GM23248 (cell line): ENCODE data around the gene CARMIL1. TPM values are rescaled to one million over a fixed set of nuclear protein-coding genes. Genes with fewer than 3 reads are reported as not detected.

Experiments
- DNase-seq: peaks from one replicate; pipeline ENCODE4 v3.0.0-alpha.2; 2015
- H2AFZ ChIP-seq: fragments of 200-600 bp; sonication (generic); 2 replicates; pipeline ENCODE4 v1.6.1; 2016; ENCODE audit warnings: antibody characterized with exemption
- H3F3A ChIP-seq: fragments of 200-600 bp; sonication (generic); 2 replicates; pipeline ENCODE4 v1.6.1; 2016; ENCODE audit warnings: mild to moderate bottlenecking, antibody characterized with exemption, mixed run types; ENCODE audit not compliant: insufficient read depth
- H3K27ac ChIP-seq: fragments of 200-600 bp; sonication (generic); 2 replicates; pipeline ENCODE4 v1.5.1; 2016; ENCODE audit warnings: mild to moderate bottlenecking
- H3K27me3 ChIP-seq: fragments of 200-600 bp; sonication (generic); replicated peaks from 2 replicates; pipeline ENCODE4 v1.6.1; 2016; ENCODE audit warnings: mild to moderate bottlenecking; ENCODE audit not compliant: insufficient read depth
- H3K36me3 ChIP-seq: fragments of 200-600 bp; sonication (generic); 2 replicates; pipeline ENCODE4 v1.6.1; 2016; ENCODE audit warnings: low read depth, mild to moderate bottlenecking
- H3K4me1 ChIP-seq: fragments of 200-600 bp; sonication (generic); 2 replicates; pipeline ENCODE4 v1.6.1; 2016; ENCODE audit warnings: mild to moderate bottlenecking; ENCODE audit not compliant: insufficient read depth
- H3K4me2 ChIP-seq: fragments of 200-600 bp; sonication (generic); one replicate; pipeline ENCODE4 v1.6.1; 2016; ENCODE audit warnings: mild to moderate bottlenecking; ENCODE audit not compliant: unreplicated experiment
- H3K4me3 ChIP-seq: fragments of 200-600 bp; sonication (generic); 2 replicates; pipeline ENCODE4 v1.5.1; 2016; ENCODE audit warnings: mild to moderate bottlenecking
- H3K79me2 ChIP-seq: fragments of 200-600 bp; sonication (generic); 2 replicates; pipeline ENCODE4 v1.6.1; 2016; ENCODE audit warnings: mild to moderate bottlenecking; ENCODE audit not compliant: insufficient read depth
- H3K9ac ChIP-seq: fragments of 200-600 bp; sonication (generic); 2 replicates; pipeline ENCODE4 v1.6.1; 2016; ENCODE audit warnings: mild to moderate bottlenecking
- H3K9me2 ChIP-seq: fragments of 200-600 bp; sonication (generic); 2 replicates; pipeline ENCODE4 v1.6.1; 2016; ENCODE audit warnings: mixed run types, mild to moderate bottlenecking, moderate library complexity; ENCODE audit not compliant: insufficient read depth
- H3K9me3 ChIP-seq: fragments of 200-600 bp; sonication (generic); one replicate; pipeline ENCODE4 v1.6.1; 2017; ENCODE audit warnings: low read depth
- H4K20me1 ChIP-seq: fragments of 200-600 bp; sonication (generic); 2 replicates; pipeline ENCODE4 v1.6.0; 2016; ENCODE audit not compliant: insufficient read depth
- EZH2 ChIP-seq: fragments of 200-600 bp; sonication (generic); IDR thresholded peaks from 2 replicates; pipeline ENCODE4 v1.6.1; 2018; ENCODE audit warnings: antibody characterized with exemption, mild to moderate bottlenecking; ENCODE audit not compliant: insufficient read depth, poor library complexity, severe bottlenecking
- EZH2phosphoT487 ChIP-seq: fragments of 200-600 bp; sonication (generic); IDR thresholded peaks from 2 replicates; pipeline ENCODE4 v1.6.1; 2018; ENCODE audit warnings: antibody characterized with exemption, moderate library complexity, mild to moderate bottlenecking, low read depth; ENCODE audit not compliant: insufficient read depth
- WGBS, 2 experiments: methylation state at CpG; one replicate each; pipeline ENCODE4 v1.1.6; 2015 to 2017; ENCODE audit warnings: low lambda C conversion rate in 2 of 2, low coverage in 1 of 2; ENCODE audit errors: missing lambda C conversion rate in 2 of 2; 5-methylcytosine and 5-hydroxymethylcytosine counted together
- in situ Hi-C: fragments of 300-500 bp; cut with MboI; formaldehyde crosslinking; loops from 2 replicates; pipeline ENCODE4 v1.15.0; 2020
- polyA plus RNA-seq: library from polyadenylated mRNA; unstranded; fragments of >200 nt; fragmentation: Nextera tagmentation; extraction: Ambion mirVana; gene quantifications from 2 replicates; pipeline ENCODE4 v1.2.1, GENCODE V29; 2016
- total RNA-seq: library from RNA; depleted of rRNA; stranded (reverse); fragments of >200 nt; shearing (Covaris generic); gene quantifications from 2 replicates; pipeline ENCODE4 v1.2.3, GENCODE V29; 2014

CARMIL1 gene
- total and polyA plus RNA-seq, 2 experiments from 2014 or later = 10.9 to 11.0 TPM

GRCh38 chr6:25392372-25392771 lies 113.2 kb downstream of the CARMIL1 start:
- H3K4me1 ChIP-seq = peaks cover 19% of the 10 kb centered on the region
- H3K4me3 ChIP-seq = no peak overlapping the region
- no peak overlapping the region for H3K4me2 ChIP-seq
- no peak overlapping the region for H3K27ac ChIP-seq
- H3K9me2 ChIP-seq = no peaks in the 10 kb centered on the region
- DNase-seq = peak; percentile 73
- H3K79me2 ChIP-seq = no peaks in the 10 kb centered on the region
- in situ Hi-C loops = no loop called here
- H3K9me3 ChIP-seq = no peaks in the 10 kb centered on the region
- H3K27me3 ChIP-seq = no peaks in the 10 kb centered on the region
- no peak for TF ChIP-seq EZH2
- no peak for TF ChIP-seq EZH2phosphoT487
- H3K36me3 ChIP-seq = no peaks in the 10 kb centered on the region
- H2AFZ ChIP-seq = no peak overlapping the region
- H4K20me1 ChIP-seq = no peaks in the 10 kb centered on the region
- no peak overlapping the region for H3K9ac ChIP-seq
- WGBS, 2 experiments = 36 to 38% methylated on average over 2 of the region's 2 CpGs
- H3F3A ChIP-seq = peaks cover 11% of the 10 kb centered on the region; the same call in 1 of the 2 replicates

GRCh38 chr6:25395731-25396130 lies 116.6 kb downstream of the CARMIL1 start:
- in situ Hi-C loops = no loop called here
- no peak overlapping the region for H3K4me2 ChIP-seq
- no peaks in the 10 kb centered on the region for H3K9me3 ChIP-seq
- 93 to 96% methylated on average over 5 of the region's 5 CpGs for WGBS, 2 experiments
- H3K9me2 ChIP-seq = no peaks in the 10 kb centered on the region
- H3K36me3 ChIP-seq = no peaks in the 10 kb centered on the region
- H3K27me3 ChIP-seq = no peaks in the 10 kb centered on the region
- H3K27ac ChIP-seq = no peak overlapping the region
- no peaks in the 10 kb centered on the region for H4K20me1 ChIP-seq
- H3F3A ChIP-seq = no peaks in the 10 kb centered on the region
- no peaks in the 10 kb centered on the region for H3K79me2 ChIP-seq
- H3K4me3 ChIP-seq = no peak overlapping the region
- peaks cover 8% of the 10 kb centered on the region; the same call in 1 of the 2 replicates for H3K4me1 ChIP-seq
- H2AFZ ChIP-seq = no peak overlapping the region
- TF ChIP-seq EZH2 = no peak
- TF ChIP-seq EZH2phosphoT487 = no peak
- no peak overlapping the region for H3K9ac ChIP-seq
- DNase-seq = no peak

- H3K4me3 ChIP-seq = no peak overlapping the region
- H3K9me2 ChIP-seq = no peaks in the 10 kb centered on the region
- no peaks in the 10 kb centered on the region for H3K36me3 ChIP-seq
- in situ Hi-C loops = no loop called here
- no peaks in the 10 kb centered on the region for H3K79me2 ChIP-seq
- TF ChIP-seq EZH2 (no peak), EZH2phosphoT487 (no peak)
- no peak overlapping the region for H3K27ac ChIP-seq
- H3K27me3 ChIP-seq = no peaks in the 10 kb centered on the region
- peaks cover 6% of the 10 kb centered on the region; the same call in 1 of the 2 replicates for H3K4me1 ChIP-seq
- no peak overlapping the region for H3K4me2 ChIP-seq
- H2AFZ ChIP-seq = no peak overlapping the region
- no peaks in the 10 kb centered on the region for H3K9me3 ChIP-seq
- H3F3A ChIP-seq = no peaks in the 10 kb centered on the region
- H4K20me1 ChIP-seq = no peaks in the 10 kb centered on the region
- 84 to 88% methylated on average over 2 of the region's 2 CpGs for WGBS, 2 experiments
- no peak overlapping the region for H3K9ac ChIP-seq
- no peak for DNase-seq
These were observed 118.2 kb downstream of the CARMIL1 start for GRCh38 chr6:25397406-25397805.

- WGBS, 2 experiments = 85 to 86% methylated on average over 5 of the region's 5 CpGs
- no peaks in the 10 kb centered on the region for H3K4me1 ChIP-seq
- no peak overlapping the region for H3K9ac ChIP-seq
- no peaks in the 10 kb centered on the region for H3K36me3 ChIP-seq
- H3K27ac ChIP-seq = no peak overlapping the region
- H3F3A ChIP-seq = no peaks in the 10 kb centered on the region
- TF ChIP-seq EZH2phosphoT487 (no peak), EZH2 (no peak)
- H3K27me3 ChIP-seq = no peaks in the 10 kb centered on the region
- no peak for DNase-seq
- in situ Hi-C loops = no loop called here
- no peak overlapping the region for H2AFZ ChIP-seq
- no peaks in the 10 kb centered on the region for H4K20me1 ChIP-seq
- H3K9me2 ChIP-seq = no peaks in the 10 kb centered on the region
- no peak overlapping the region for H3K4me2 ChIP-seq
- no peaks in the 10 kb centered on the region; the same call in 1 of the 2 replicates for H3K79me2 ChIP-seq
- H3K9me3 ChIP-seq = no peaks in the 10 kb centered on the region
- H3K4me3 ChIP-seq = no peak overlapping the region
These were observed 120.7 kb downstream of the CARMIL1 start for GRCh38 chr6:25399885-25400284.

GRCh38 chr6:25401711-25402110 lies 122.5 kb downstream of the CARMIL1 start:
- TF ChIP-seq EZH2phosphoT487 = no peak
- no peak for TF ChIP-seq EZH2
- in situ Hi-C loops = no loop called here

More at GRCh38 chr6:25401711-25402110, 122.5 kb downstream of the CARMIL1 start:
- Histone ChIP-seq H3F3A (no peaks in the 10 kb centered on the region), H3K4me1 (no peaks in the 10 kb centered on the region), H3K9me2 (no peaks in the 10 kb centered on the region), H3K9me3 (no peaks in the 10 kb centered on the region), H4K20me1 (no peaks in the 10 kb centered on the region), H3K79me2 (no peaks in the 10 kb centered on the region; the same call in 1 of the 2 replicates), H3K4me3 (no peak overlapping the region), H2AFZ (no peak overlapping the region), H3K36me3 (no peaks in the 10 kb centered on the region), H3K4me2 (no peak overlapping the region), H3K27ac (no peak overlapping the region), H3K27me3 (no peaks in the 10 kb centered on the region), H3K9ac (no peak overlapping the region)
- 70 to 76% methylated on average over 5 of the region's 5 CpGs for WGBS, 2 experiments
- DNase-seq = no peak
